NCI-H2196 treated with DMSO at 0.1 percent for 48 hours (cell line): ENCODE measurements around the gene PCDHB3.
"Not testable (repeated sequence)": the region's sequence is repeated elsewhere in the genome, so short reads cannot be mapped to it uniquely, and the experiment has no call there.

Experiments used
- DNase-seq: peaks from one replicate; lab custom pipeline; 2025; ENCODE audit not compliant: unreplicated experiment; lab: John Stamatoyannopoulos, UW

PCDHB3 gene

DNA sequence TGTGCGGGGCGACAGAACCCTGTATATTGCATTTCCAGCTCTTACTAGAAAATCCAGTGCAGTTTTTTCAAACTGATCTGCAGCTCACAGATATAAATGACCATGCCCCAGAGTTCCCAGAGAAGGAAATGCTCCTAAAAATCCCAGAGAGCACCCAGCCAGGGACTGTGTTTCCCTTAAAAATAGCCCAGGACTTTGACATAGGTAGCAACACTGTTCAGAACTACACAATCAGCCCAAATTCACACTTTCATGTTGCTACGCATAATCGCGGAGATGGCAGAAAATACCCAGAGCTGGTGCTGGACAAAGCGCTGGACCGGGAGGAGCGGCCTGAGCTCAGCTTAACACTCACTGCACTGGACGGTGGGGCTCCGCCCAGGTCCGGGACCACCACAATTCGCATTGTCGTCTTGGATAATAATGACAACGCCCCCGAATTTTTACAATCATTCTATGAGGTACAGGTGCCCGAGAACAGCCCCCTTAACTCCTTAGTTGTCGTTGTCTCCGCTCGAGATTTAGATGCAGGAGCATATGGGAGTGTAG is 35.5 kb downstream of the PCDHB3 start:
- DNase-seq, result no peak

DNA sequence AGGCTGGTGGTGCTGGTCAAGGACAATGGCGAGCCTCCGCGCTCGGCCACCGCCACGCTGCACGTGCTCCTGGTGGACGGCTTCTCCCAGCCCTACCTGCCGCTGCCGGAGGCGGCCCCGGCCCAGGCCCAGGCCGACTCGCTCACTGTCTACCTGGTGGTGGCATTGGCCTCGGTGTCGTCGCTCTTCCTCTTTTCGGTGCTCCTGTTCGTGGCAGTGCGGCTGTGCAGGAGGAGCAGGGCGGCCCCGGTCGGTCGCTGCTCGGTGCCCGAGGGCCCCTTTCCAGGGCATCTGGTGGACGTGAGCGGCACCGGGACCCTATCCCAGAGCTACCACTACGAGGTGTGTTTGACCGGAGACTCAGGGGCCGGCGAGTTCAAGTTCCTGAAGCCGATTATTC is 37.1 kb downstream of the PCDHB3 start:
- DNase-seq, result not testable (repeated sequence)

- DNase-seq, result no peak
Measured at GRCh38 chr5:141149812-141150211, 49.5 kb downstream of the PCDHB3 start, which contains the start of gene PCDHB6. Gene PCDHB6, plus strand, starts transcription at chr5:141150057. Its CDS starts 201 bp downstream, at chr5:141150258.

- DNase-seq, result no peak
Measured at GRCh38 chr5:141150224-141150992, 50.1 kb downstream of the PCDHB3 start.

DNA sequence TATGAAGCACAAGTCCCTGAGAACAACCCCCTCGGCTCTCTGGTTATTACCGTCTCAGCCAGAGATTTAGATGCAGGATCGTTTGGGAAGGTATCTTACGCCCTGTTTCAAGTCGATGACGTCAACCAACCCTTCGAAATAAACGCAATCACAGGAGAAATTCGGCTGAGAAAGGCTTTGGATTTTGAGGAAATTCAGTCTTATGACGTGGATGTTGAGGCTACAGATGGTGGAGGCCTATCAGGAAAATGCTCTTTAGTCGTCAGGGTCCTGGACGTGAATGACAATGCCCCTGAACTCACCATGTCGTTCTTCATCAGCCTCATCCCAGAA is 50.7 kb downstream of the PCDHB3 start:
- DNase-seq, result no peak

DNA sequence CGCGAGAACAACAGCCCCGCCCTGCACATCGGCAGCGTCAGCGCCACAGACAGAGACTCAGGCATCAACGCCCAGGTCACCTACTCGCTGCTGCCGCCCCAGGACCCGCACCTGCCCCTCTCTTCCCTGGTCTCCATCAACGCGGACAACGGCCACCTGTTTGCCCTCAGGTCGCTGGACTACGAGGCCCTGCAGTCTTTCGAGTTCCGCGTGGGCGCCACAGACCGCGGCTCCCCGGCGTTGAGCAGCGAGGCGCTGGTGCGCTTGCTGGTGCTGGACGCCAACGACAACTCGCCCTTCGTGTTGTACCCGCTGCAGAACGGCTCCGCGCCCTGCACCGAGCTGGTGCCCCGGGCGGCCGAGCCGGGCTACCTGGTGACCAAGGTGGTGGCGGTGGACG is 51.4 kb downstream of the PCDHB3 start:
- not testable (repeated sequence) for DNase-seq

- not testable (repeated sequence) for DNase-seq
Measured at GRCh38 chr5:141152096-141152495, 51.8 kb downstream of the PCDHB3 start.
